HepG2 (cell line): ENCODE measurements around the gene C1D. TPM values are rescaled to one million over a fixed set of nuclear protein-coding genes. Genes with fewer than 3 reads are reported as not detected.

Source experiments
- ATAC-seq: fragments of 200-7000 bp; cut with Tn5 transposase; 3 replicates; pipeline ENCODE4 v1.9.1; 2020; ENCODE audit warnings: mild to moderate bottlenecking, moderate library complexity
- BruUV-seq: library from RNA; stranded (reverse); fragments of 400-500 nt; replicated peaks from 2 replicates; lab custom pipeline; 2021; lab: Mats Ljungman, UMichigan
- CTCF ChIA-PET: fragments of 300-600 bp; formaldehyde crosslinking; extraction: SDS; loops from one replicate; lab custom pipeline; 2021; ENCODE audit warnings: low total read pairs, inconsistent platforms, low intra/inter-chr PET ratio; lab: Yijun Ruan, JAX
- POLR2A ChIA-PET: fragments of 350-600 bp; sonication (Branson Sonifier 250); formaldehyde crosslinking; loops from one replicate; lab custom pipeline; 2020; ENCODE audit warnings: antibody characterized with exemption, inconsistent platforms; lab: Yijun Ruan, JAX
- DNase-seq: peaks from one replicate; pipeline ENCODE4 v3.0.0-alpha.2; 2015; ENCODE audit warnings: low spot score
- FAIRE-seq: peaks from 3 replicates; lab custom pipeline; 2011; peaks lifted over from hg19 to GRCh38; lab: Jason Lieb, UNC
- H2AFZ ChIP-seq: one replicate; pipeline ENCODE4 v1.6.1; 2011; ENCODE audit warnings: low read length, inconsistent platforms
- H3K27ac ChIP-seq: fragments of 300-600 bp; 3 replicates; pipeline ENCODE4 v1.8.0; 2011; ENCODE audit warnings: mixed run types, mild to moderate bottlenecking, mixed read lengths, low read length, inconsistent platforms; ENCODE audit not compliant: insufficient read depth; ENCODE audit errors: extremely low read length
- H3K27me3 ChIP-seq, 2 experiments: fragments of 200-600 bp in 1 of 2; 2 replicates in 1 of 2; 3 replicates in 1 of 2; pipeline versions ENCODE4 v1.6.0 to v1.8.0; 2011; ENCODE audit warnings: low read length in 2 of 2, mild to moderate bottlenecking in 2 of 2, moderate library complexity in 2 of 2, inconsistent platforms in 1 of 2; ENCODE audit not compliant: insufficient read depth in 2 of 2, control insufficient read depth in 1 of 2
- H3K36me3 ChIP-seq, 2 experiments: fragments of 200-600 bp in 1 of 2; replicated peaks in 1 of 2; 2 replicates in 1 of 2; 3 replicates in 1 of 2; pipeline versions ENCODE4 v1.5.1 to v1.8.0; 2011; ENCODE audit warnings: low read length in 2 of 2, inconsistent platforms in 1 of 2; ENCODE audit not compliant: insufficient read depth in 2 of 2, control insufficient read depth in 1 of 2
- H3K4me1 ChIP-seq: 2 replicates; pipeline ENCODE4 v1.5.1; 2012; ENCODE audit warnings: low read length, inconsistent platforms; ENCODE audit not compliant: insufficient read depth
- H3K4me2 ChIP-seq: 2 replicates; pipeline ENCODE4 v1.6.0; 2011; ENCODE audit warnings: low read depth, low read length, inconsistent platforms
- H3K4me3 ChIP-seq, 3 experiments: fragments of 200-600 bp in 1 of 3; sonication (generic), shearing (Covaris generic) in 1 of 3; replicated peaks in 1 of 3; 2 replicates each; pipeline ENCODE4 v1.5.1; 2011 to 2016; ENCODE audit warnings: low read length in 3 of 3, inconsistent platforms in 2 of 3, low read depth in 2 of 3, mild to moderate bottlenecking in 2 of 3, control low read depth in 1 of 3, mixed read lengths in 1 of 3; ENCODE audit not compliant: insufficient read depth in 1 of 3
- H3K79me2 ChIP-seq: one replicate; pipeline ENCODE4 v1.6.1; 2011; ENCODE audit warnings: low read length, inconsistent platforms; ENCODE audit not compliant: insufficient read depth
- H3K9ac ChIP-seq: 2 replicates; pipeline ENCODE4 v1.6.0; 2011; ENCODE audit warnings: mild to moderate bottlenecking, low read depth, low read length, inconsistent platforms; ENCODE audit not compliant: insufficient read depth
- H3K9me3 ChIP-seq: 2 replicates; pipeline ENCODE4 v1.5.1; 2012; ENCODE audit warnings: mild to moderate bottlenecking, low read length
- H4K20me1 ChIP-seq: 2 replicates; pipeline ENCODE4 v1.6.0; 2011; ENCODE audit warnings: inconsistent platforms, mild to moderate bottlenecking, low read length, moderate library complexity; ENCODE audit not compliant: insufficient read depth
- AKNA ChIP-seq: sonication (generic); formaldehyde crosslinking; IDR thresholded peaks from 2 replicates; pipeline ENCODE4 v1.4.0; 2020; ENCODE audit warnings: missing genetic modification reagents, borderline replicate concordance
- DDIT3 ChIP-seq: sonication (generic); formaldehyde crosslinking; IDR thresholded peaks from 2 replicates; pipeline ENCODE4 v1.4.0; 2020; ENCODE audit warnings: mild to moderate bottlenecking, missing genetic modification reagents
- ESRRA ChIP-seq: sonication (generic); formaldehyde crosslinking; IDR thresholded peaks from 2 replicates; pipeline ENCODE4 v1.5.1; 2020; ENCODE audit warnings: mild to moderate bottlenecking, low read depth, missing genetic modification reagents
- FOXP1 ChIP-seq, 2 experiments: fragments of 450-650 bp in 1 of 2; IDR thresholded peaks; 2 replicates each; pipeline ENCODE4 v1.6.1; 2017 to 2018; ENCODE audit warnings: antibody characterized with exemption in 1 of 2
- LCORL ChIP-seq, 2 experiments: fragments of 450-650 bp in 1 of 2; sonication (generic) in 1 of 2; formaldehyde crosslinking in 1 of 2; IDR thresholded peaks; 2 replicates each; pipeline versions ENCODE4 v1.5.0 to v1.6.1; 2017 to 2020; ENCODE audit warnings: antibody characterized with exemption in 1 of 2, missing genetic modification reagents in 1 of 2
- PRPF4 ChIP-seq: fragments of 200-400 bp; formaldehyde crosslinking; IDR thresholded peaks from 2 replicates; pipeline ENCODE4 v1.6.1; 2016; ENCODE audit warnings: low read length, low read depth; ENCODE audit not compliant: poor library complexity, severe bottlenecking
- SALL2 ChIP-seq: sonication (generic); formaldehyde crosslinking; IDR thresholded peaks from 2 replicates; pipeline ENCODE4 v1.8.1; 2023; ENCODE audit warnings: mild to moderate bottlenecking, missing genetic modification reagents, inconsistent platforms
- SOX5 ChIP-seq: IDR thresholded peaks from 2 replicates; pipeline ENCODE4 v1.6.1; 2016; ENCODE audit warnings: borderline replicate concordance
- TEAD2 ChIP-seq: sonication (generic); formaldehyde crosslinking; IDR thresholded peaks from 2 replicates; pipeline ENCODE4 v1.9.0; 2021; ENCODE audit warnings: missing genetic modification reagents
- U2AF1 ChIP-seq: fragments of 200-400 bp; formaldehyde crosslinking; optimal IDR thresholded peaks from 2 replicates; pipeline ENCODE3; 2017; ENCODE audit warnings: mild to moderate bottlenecking, low read depth, low read length
- ZHX2 ChIP-seq, 2 experiments: sonication (generic) in 1 of 2; formaldehyde crosslinking in 1 of 2; IDR thresholded peaks; 2 replicates each; pipeline versions ENCODE4 v1.6.1 to v1.9.0; 2014 to 2022; ENCODE audit warnings: antibody characterized with exemption in 1 of 2, borderline replicate concordance in 1 of 2, inconsistent platforms in 1 of 2, low read depth in 1 of 2, missing genetic modification reagents in 1 of 2
- ZNF746 ChIP-seq: sonication (generic); formaldehyde crosslinking; IDR thresholded peaks from 2 replicates; pipeline ENCODE4 v1.8.0; 2022; ENCODE audit warnings: mild to moderate bottlenecking, missing genetic modification reagents
- WGBS: methylation state at CpG from one replicate; pipeline ENCODE4 v1.1.6; 2017; ENCODE audit warnings: low lambda C conversion rate; 5-methylcytosine and 5-hydroxymethylcytosine counted together
- in situ Hi-C: cut with HindIII; loops from 2 replicates; pipeline ENCODE4 v1.10.0; 2017; ENCODE audit warnings: low pct_unique_long_range_greater_than_20kb; ENCODE audit not compliant: extremely low pct_ligation_motif_present
- intact Hi-C: fragments of 100-400 bp; cut with micrococcal nuclease; formaldehyde crosslinking; loops from one replicate; pipeline ENCODE4 v1.10.0; 2022; ENCODE audit not compliant: unreplicated experiment
- polyA plus RNA-seq, 8 experiments: library from polyadenylated mRNA; depleted of rRNA in 3 of 8; stranded (reverse) in 7 of 8; unstranded in 1 of 8; fragments of >200 nt; fragmentation: Illumina TruSeq in 4 of 8; extraction: Trizol in 4 of 8; gene quantifications; 2 replicates each; pipeline versions ENCODE4 v1.2.1 to v1.2.3, GENCODE V29; 2011 to 2016; ENCODE audit warnings: low read depth in 4 of 8, missing spikeins in 1 of 8, mixed read lengths in 1 of 8; ENCODE audit not compliant: insufficient read depth in 1 of 8
- total RNA-seq, 5 experiments: library from RNA; depleted of rRNA; stranded (reverse); fragments of >200 nt; fragmentation: Illumina TruSeq; extraction: Trizol; gene quantifications; 2 replicates each; pipeline ENCODE4 v1.2.3, GENCODE V29; 2016; ENCODE audit warnings: low read depth in 1 of 5

Gene C1D
- total and polyA plus RNA-seq, 2 of the 13 experiments (the other 11 are each of a cell fraction or from before 2014, with no cell fraction given): 38.1 to 43.5 TPM

GRCh38 chr2:67999332-67999731 lies 63.5 kb downstream of the C1D start (continued):
- TF ChIP-seq FOXP1 (IDR thresholded peaks at IDR 0.05) (no peak), FOXP1 (CRISPR knock-in tag; IDR thresholded peaks at IDR 0.05) (no peak)

- intact Hi-C loops: no loop called here
- TF ChIP-seq PRPF4 (no peak), ZHX2 (IDR thresholded peaks at IDR 0.05; ENCODE audit: low read depth) (no peak), ZHX2 (CRISPR knock-in tag; IDR thresholded peaks at IDR 0.05; ENCODE audit: borderline replicate concordance) (no peak), SALL2 (CRISPR knock-in tag) (no peak), U2AF1 (no peak), ESRRA (no peak), SOX5 (no peak), LCORL (IDR thresholded peaks at IDR 0.05) (no peak), LCORL (CRISPR knock-in tag; IDR thresholded peaks at IDR 0.05) (no peak), AKNA (no peak), ZNF746 (CRISPR knock-in tag) (no peak), TEAD2 (CRISPR knock-in tag) (no peak), DDIT3 (CRISPR knock-in tag) (no peak)
Measured at GRCh38 chr2:67997903-67998302, 64.9 kb downstream of the C1D start.

More at GRCh38 chr2:67997903-67998302, 64.9 kb downstream of the C1D start:
- DNase-seq: no peak
- H2AFZ ChIP-seq: no peak overlapping the region
- H3K9me3 ChIP-seq: no peaks in the 10 kb centered on the region
- no peaks in the 10 kb centered on the region for H4K20me1 ChIP-seq
- H3K9ac ChIP-seq: no peak overlapping the region
- H3K27me3 ChIP-seq: no peaks in the 10 kb centered on the region
- in situ Hi-C loops: no loop called here
- FAIRE-seq: no peak
- H3K4me2 ChIP-seq: no peak overlapping the region
- no peaks in the 10 kb centered on the region for H3K4me1 ChIP-seq
- no peaks in the 10 kb centered on the region for H3K36me3 ChIP-seq
- H3K27ac ChIP-seq: no peak overlapping the region
- no TSS peak for BruUV-seq
- ChIA-PET POLR2A (no interaction called here), CTCF (no interaction called here)
- H3K4me3 ChIP-seq: no peak overlapping the region
- no peak for ATAC-seq
- 69% methylated on average over 3 of the region's 3 CpGs for WGBS
- H3K79me2 ChIP-seq: no peaks in the 10 kb centered on the region
